ENCODE measurements around the gene OLFM4.

OLFM4 gene

DNA sequence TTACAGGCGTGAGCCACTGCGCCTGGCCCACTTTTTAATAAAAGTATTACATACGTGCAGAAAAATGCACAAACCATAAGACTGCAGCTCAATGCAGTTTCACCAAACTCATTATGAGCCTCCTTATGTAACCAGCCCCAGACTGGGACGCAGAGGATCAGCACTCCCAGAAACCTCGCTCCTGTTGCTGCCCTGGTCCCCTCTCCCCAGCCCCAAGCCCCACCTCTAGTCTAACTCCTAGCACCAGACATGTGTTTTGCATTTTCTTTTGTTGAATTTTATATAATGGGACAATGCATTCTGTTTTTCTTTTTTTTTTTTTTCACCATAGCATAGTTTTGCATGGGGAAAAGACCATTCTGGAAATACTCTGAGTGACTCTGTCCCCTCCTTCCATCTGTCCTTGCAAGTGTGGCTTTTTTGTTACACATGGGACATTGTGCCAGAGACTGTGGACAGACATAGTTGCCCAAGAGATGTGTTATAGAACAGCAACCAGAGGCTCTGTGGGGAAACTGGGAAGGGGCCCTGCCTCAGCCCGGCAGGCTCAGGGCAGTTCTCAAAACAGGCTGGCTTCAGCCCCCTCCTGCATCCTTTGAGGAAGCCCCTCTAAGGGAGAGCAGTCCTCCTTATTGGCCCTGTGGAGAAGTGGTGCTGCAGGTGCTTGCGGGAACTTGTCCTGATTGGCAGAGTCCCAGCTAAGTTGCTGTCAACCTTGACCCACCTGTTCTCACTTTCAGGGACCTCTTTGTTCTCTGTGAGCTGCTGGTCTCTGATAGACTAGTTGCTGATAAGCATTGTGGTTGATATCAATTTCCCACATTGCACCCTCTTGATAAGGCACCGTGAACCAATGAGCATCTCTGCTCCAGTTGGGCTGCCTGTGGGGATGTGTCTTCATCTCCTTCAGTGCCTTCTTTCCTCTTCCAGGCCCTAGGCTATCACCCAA, 13.8 kb upstream of the OLFM4 start:
- DNase-seq, result no peak

GRCh38 chr13:53015971-53016370, 12.6 kb upstream of the OLFM4 start:
- no peak for DNase-seq

DNA sequence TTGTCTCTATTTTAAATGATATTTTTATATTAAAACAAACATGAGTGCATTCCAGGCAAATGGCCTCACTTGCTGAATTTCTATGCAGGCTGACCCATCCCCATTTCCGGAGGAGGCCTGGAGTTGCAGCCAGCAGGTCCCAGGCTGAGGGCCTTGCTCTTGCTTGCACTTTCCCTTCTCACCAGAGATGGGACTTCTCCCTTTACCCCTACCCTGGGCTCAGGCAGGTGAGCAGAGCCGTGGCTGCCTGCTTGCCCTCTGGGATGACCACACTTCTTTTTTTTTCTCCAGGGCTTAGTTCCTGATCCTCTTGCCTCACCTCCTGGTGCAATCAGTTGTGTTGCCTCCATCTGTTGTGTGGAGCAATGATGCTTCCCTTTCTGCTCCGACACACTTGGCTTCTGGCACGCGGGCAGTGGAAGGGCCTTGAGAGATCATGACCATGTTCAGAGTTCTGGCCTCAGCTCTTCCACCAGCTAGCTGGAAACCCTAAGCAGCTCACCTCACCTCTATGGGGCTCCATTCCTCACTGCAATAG, 11.1 kb upstream of the OLFM4 start:
- DNase-seq, result no peak

DNA sequence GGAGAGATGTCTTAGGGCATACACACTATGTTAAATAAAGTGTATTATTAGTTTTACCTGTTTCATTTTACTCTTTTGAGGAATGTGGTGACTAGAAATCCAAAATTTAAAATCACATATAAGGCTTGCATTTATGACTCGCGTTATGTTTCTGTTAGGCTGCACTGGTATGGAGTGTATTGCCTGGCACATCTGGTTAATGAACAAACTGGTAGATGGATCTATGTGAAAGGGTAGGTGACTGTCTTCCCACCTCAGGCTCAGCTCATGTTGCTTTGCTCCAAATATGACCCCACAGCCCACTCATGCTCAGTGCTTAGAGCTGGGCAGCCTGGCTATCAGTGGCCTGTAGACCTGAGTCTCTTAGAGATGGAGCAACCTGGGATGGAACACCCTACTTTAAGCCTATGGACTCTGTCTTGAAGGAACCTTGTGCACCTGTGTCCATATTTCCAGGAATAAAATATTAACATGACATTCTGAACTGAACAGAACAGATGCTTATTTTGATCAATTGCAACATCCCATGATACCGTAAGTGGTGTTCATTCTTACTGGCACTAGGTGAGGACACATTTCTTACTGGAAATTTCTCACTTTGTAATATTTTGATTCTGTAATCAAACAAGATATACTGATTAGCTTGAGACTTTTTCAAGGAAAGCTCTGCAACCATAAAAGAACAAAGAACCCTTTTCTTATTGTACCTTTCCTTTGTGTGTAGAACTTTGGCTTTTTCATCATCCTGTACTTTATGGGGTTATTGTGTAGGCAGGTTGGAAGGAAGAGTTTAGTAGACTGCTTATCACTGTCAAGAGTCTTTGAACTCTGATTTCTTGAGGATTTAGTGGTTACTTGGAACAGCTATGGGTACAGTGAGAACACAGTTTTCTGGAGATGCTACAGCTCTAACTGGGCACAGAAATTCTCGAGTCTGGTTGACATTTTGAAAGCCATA, 9.6 kb upstream of the OLFM4 start:
- no peak for DNase-seq

DNA sequence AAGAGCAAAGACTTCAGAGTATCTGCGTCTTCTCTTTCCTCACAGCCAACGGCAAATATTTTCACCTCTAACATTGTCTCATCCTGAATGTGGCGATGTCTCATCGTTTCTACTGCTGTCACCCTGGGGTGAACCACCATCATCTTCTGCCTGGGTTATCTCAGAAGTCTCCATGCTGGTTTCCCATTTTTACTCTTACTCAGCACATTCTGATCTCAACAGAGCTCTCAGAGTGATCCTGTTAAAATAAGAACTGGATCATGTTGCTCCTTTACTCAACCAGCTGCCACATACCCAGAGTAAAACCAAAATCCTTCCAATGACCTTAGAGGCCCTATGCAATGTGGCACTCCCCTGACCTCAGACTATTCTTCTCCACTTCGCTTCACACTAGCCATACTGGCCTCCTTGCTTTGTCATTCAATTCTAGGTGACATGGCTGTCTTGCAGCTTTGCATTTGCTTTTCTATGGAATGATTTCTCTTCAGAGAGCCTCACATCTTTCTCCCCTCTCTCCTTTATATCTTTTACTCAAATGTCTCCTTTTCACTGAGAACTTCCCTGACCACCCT, 7.8 kb upstream of the OLFM4 start:
- DNase-seq, result no peak

- no peak for DNase-seq
These were observed 5.4 kb upstream of the OLFM4 start for GRCh38 chr13:53023246-53023645.

DNA sequence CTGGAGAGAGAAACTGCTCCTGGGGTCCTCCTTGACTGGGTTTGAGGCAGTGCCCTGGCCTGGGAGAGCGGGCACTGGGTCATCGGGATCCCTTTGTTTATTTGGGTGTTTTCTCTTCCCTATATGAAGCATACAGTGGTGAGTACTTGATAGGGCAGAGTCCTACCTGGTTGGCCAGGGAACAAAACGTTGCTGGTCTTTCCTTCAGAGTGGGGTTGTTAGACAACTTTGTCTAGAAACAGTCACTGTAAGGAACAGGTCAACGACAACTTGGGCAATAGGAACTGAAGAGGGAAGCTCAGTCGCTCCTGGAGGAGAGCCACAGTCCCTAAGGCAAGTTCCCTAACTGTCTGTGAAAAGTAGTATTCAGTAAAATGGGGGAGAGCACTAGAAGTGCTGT, 550 bp upstream of the OLFM4 start:
- DNase-seq, result no peak

DNA sequence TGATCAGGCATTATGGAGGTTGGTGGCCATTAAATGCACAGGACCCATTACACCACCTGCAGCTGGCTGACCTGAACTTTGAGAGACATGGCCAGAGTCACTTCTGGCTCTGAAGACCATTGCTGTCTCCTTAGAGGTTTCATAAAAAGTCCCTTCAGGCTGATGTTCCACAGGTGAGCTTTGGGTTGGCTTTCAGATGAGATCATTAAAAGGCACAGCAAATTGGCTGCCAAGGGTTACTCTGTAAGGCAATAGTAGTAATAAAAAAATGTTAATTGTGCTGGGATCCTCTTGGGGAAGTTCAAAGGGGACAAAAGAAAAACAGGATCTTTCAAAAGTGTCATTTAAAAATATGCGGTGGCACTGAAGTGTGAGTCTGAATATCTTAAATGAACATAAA, 4.2 kb downstream of the OLFM4 start:
- no peak for DNase-seq

GRCh38 chr13:53038993-53039392, 10.4 kb downstream of the OLFM4 start:
- no peak for DNase-seq

- DNase-seq, result no peak
These were observed 13.4 kb downstream of the OLFM4 start for GRCh38 chr13:53041968-53042516.

- DNase-seq, result no peak
These were observed 14.3 kb downstream of the OLFM4 start for GRCh38 chr13:53042877-53043276.

GRCh38 chr13:53043398-53043797, 14.8 kb downstream of the OLFM4 start:
- no peak for DNase-seq

DNA sequence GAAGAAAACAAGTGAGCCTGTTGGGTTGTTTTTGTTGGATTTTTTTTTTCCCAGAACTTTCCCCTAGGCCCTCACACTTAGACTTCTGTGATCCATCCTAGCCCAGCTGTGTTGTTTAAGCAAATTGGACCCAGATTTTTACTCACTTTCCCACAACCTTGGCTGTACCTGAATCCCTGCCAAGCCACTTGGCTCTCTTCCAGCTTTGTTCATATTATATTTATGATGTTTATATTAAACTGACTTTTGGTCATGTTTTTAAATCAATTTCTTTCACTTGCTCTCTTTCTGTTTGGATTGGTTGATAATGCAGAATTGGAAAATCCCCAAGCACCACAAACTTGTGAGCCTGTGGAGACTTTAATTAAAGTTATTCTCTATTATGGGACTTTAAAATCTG, 16.6 kb downstream of the OLFM4 start:
- DNase-seq, result no peak

- DNase-seq, result no peak
These were observed 20.3 kb downstream of the OLFM4 start for GRCh38 chr13:53048880-53049279.

- no peak for DNase-seq
These were observed 21.5 kb downstream of the OLFM4 start for GRCh38 chr13:53050151-53050550.

- no peak for DNase-seq
These were observed 24.1 kb downstream of the OLFM4 start for GRCh38 chr13:53052675-53053074.

DNA sequence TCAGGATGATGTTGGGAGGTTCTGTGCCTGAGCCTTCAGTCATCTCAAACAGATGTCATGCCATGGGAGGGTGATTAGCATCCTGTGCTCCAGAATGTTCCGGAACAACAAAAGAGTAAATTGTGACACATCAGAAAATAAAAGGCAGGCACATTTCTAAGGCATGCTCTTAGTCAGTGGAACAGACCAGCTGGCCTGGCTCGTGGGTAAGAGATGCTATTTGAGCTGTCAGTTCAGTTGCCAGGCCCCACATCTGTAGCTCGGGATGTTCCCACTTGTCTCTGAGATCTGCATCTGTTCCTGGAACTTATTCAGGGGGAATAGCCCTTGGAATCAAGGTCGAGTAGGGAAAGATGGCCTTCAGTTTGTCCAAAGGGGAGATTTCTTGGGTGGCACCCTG, 26.0 kb downstream of the OLFM4 start:
- DNase-seq, result no peak

GRCh38 chr13:53058065-53058679, 29.6 kb downstream of the OLFM4 start:
- no peak for DNase-seq

- DNase-seq, result no peak
These were observed 32.4 kb downstream of the OLFM4 start for GRCh38 chr13:53060840-53061490.

GRCh38 chr13:53064731-53065130, 36.1 kb downstream of the OLFM4 start:
- no peak for DNase-seq

GRCh38 chr13:53066411-53066810, 37.8 kb downstream of the OLFM4 start:
- no peak for DNase-seq

All from SHP77 treated with DMSO at 0.1 percent for 48 hours (cell line).